Measurements from ENCODE around the gene ZNF787. TPM values are rescaled to one million over a fixed set of nuclear protein-coding genes. Genes with fewer than 3 reads are reported as not detected.

Gene ZNF787
- total and polyA plus RNA-seq, 2 of the 13 experiments (the other 11 are each of a cell fraction or from before 2014, with no cell fraction given) = 15.1 to 42.8 TPM

GRCh38 chr19:56142897-56143434 lies 21.9 kb upstream of the ZNF787 start (continued):
- TF ChIP-seq, protein P1, sequence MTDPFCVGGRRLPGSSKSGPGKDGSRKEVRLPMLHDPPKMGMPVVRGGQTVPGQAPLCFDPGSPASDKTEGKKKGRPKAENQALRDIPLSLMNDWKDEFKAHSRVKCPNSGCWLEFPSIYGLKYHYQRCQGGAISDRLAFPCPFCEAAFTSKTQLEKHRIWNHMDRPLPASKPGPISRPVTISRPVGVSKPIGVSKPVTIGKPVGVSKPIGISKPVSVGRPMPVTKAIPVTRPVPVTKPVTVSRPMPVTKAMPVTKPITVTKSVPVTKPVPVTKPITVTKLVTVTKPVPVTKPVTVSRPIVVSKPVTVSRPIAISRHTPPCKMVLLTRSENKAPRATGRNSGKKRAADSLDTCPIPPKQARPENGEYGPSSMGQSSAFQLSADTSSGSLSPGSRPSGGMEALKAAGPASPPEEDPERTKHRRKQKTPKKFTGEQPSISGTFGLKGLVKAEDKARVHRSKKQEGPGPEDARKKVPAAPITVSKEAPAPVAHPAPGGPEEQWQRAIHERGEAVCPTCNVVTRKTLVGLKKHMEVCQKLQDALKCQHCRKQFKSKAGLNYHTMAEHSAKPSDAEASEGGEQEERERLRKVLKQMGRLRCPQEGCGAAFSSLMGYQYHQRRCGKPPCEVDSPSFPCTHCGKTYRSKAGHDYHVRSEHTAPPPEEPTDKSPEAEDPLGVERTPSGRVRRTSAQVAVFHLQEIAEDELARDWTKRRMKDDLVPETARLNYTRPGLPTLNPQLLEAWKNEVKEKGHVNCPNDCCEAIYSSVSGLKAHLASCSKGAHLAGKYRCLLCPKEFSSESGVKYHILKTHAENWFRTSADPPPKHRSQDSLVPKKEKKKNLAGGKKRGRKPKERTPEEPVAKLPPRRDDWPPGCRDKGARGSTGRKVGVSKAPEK (CRISPR knock-in tag; IDR thresholded peaks at IDR 0.05; ENCODE audit: borderline replicate concordance) = no peak
- TF ChIP-seq ZNF557 (CRISPR knock-in tag; IDR thresholded peaks at IDR 0.05) = 0 out of 2 replicates have a peak, but pooled peaks have one; percentile 57
- TF ChIP-seq, protein P2, sequence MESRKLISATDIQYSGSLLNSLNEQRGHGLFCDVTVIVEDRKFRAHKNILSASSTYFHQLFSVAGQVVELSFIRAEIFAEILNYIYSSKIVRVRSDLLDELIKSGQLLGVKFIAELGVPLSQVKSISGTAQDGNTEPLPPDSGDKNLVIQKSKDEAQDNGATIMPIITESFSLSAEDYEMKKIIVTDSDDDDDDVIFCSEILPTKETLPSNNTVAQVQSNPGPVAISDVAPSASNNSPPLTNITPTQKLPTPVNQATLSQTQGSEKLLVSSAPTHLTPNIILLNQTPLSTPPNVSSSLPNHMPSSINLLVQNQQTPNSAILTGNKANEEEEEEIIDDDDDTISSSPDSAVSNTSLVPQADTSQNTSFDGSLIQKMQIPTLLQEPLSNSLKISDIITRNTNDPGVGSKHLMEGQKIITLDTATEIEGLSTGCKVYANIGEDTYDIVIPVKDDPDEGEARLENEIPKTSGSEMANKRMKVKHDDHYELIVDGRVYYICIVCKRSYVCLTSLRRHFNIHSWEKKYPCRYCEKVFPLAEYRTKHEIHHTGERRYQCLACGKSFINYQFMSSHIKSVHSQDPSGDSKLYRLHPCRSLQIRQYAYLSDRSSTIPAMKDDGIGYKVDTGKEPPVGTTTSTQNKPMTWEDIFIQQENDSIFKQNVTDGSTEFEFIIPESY (CRISPR knock-in tag; IDR thresholded peaks at IDR 0.05) = no peak
- no peak for TF ChIP-seq DR1 (CRISPR knock-in tag; IDR thresholded peaks at IDR 0.05)
- no peak for TF ChIP-seq ZNF547 (CRISPR knock-in tag; IDR thresholded peaks at IDR 0.05)
- no peak for TF ChIP-seq ZNF329 (CRISPR knock-in tag; IDR thresholded peaks at IDR 0.05; ENCODE audit: low read depth)
- no peak for TF ChIP-seq FOXO4 (CRISPR knock-in tag; conservative IDR thresholded peaks at IDR 0.05)
- TF ChIP-seq NFYB (CRISPR knock-in tag; IDR thresholded peaks at IDR 0.05) = 0 out of 2 replicates have a peak, but pooled peaks have one; percentile 14
- TF ChIP-seq TFAP4 (IDR thresholded peaks at IDR 0.05; ENCODE audit: borderline replicate concordance, low read depth) = peak; percentile 51; the same call in 1 of the 2 replicates
- TF ChIP-seq, protein P3, sequence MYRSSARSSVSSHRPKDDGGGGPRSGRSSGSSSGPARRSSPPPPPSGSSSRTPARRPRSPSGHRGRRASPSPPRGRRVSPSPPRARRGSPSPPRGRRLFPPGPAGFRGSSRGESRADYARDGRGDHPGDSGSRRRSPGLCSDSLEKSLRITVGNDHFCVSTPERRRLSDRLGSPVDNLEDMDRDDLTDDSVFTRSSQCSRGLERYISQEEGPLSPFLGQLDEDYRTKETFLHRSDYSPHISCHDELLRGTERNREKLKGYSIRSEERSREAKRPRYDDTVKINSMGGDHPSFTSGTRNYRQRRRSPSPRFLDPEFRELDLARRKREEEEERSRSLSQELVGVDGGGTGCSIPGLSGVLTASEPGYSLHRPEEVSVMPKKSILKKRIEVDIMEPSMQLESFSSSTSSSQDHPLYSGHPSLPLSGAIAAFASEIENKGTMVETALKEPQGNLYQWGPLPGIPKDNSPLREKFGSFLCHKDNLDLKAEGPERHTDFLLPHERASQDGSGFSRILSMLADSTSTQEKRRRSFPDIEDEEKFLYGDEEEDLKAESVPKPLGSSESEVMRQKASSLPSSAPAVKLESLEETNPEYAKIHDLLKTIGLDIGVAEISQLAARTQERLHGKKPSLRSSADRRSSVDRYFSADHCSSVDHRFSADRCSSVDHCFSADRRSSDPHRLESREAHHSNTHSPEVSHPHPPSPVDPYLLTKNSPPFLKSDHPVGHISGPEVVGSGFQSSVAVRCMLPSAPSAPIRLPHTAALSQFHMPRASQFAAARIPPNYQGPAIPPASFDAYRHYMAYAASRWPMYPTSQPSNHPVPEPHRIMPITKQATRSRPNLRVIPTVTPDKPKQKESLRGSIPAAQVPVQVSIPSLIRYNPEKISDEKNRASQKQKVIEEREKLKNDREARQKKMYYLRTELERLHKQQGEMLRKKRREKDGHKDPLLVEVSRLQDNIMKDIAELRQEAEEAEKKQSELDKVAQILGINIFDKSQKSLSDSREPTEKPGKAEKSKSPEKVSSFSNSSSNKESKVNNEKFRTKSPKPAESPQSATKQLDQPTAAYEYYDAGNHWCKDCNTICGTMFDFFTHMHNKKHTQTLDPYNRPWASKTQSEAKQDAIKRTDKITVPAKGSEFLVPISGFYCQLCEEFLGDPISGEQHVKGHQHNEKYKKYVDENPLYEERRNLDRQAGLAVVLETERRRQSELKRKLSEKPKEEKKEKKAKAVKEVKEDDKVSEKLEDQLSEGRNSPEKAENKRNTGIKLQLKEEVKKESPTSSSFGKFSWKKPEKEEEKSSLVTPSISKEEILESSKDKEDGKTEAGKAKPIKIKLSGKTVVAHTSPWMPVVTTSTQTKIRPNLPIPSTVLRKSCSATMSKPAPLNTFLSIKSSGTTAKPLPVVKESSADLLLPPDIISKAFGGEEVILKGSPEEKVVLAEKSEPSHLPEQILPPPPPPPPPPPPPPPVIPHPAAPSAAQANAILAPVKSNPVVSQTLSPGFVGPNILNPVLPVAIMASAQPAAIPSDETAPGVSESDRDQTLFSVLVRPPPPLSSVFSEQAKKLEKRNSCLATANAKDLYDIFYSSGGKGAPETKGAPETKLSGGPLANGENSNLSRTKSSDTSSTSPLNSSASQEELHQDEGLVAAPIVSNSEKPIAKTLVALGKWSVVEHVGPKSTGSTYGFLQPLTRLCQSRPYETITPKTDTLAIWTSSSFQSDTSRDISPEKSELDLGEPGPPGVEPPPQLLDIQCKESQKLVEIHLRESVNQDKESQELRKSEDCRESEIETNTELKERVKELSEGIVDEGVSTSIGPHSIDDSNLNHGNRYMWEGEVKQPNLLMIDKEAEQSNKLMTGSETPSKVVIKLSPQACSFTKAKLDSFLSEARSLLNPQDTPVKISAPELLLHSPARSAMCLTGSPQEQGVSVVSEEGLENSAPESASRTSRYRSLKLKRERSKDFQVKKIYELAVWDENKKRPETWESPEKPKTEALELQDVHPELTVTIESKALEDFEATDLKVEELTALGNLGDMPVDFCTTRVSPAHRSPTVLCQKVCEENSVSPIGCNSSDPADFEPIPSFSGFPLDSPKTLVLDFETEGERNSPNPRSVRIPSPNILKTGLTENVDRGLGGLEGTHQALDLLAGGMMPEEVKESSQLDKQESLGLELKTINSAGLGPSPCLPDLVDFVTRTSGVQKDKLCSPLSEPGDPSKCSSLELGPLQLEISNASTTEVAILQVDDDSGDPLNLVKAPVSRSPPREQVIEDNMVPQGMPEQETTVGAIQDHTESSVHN (CRISPR knock-in tag; IDR thresholded peaks at IDR 0.05) = no peak
- TF ChIP-seq ZNF230 (CRISPR knock-in tag; IDR thresholded peaks at IDR 0.05) = no peak
- TF ChIP-seq MEIS2 (CRISPR knock-in tag; IDR thresholded peaks at IDR 0.05) = no peak; the same call in 1 of the 2 replicates

Data from HepG2 (cell line).